ENCODE measurements around the gene BACH2.
"Not testable (repeated sequence)": the region's sequence is repeated elsewhere in the genome, so short reads cannot be mapped to it uniquely, and the experiment has no call there.

GRCh38 chr6:90128687-90129086 lies 168.0 kb downstream of the BACH2 start:
- TF ChIP-seq CTCF, POLR2AphosphoS5, POLR2A, EP300 (IDR thresholded peaks at IDR 0.05): not testable (repeated sequence)

Data from stomach (tissue), 4 donors.